K562 (cell line): ENCODE measurements around the gene SPDEF. TPM values are rescaled to one million over a fixed set of nuclear protein-coding genes. Genes with fewer than 3 reads are reported as not detected.
A peak's percentile ranks its signal among the peaks of the same experiment; 100 is the strongest.

Source experiments
- CEBPB ChIP-seq: fragments of 450-650 bp; IDR thresholded peaks from 2 replicates; pipeline ENCODE4 v1.6.1; 2016; ENCODE audit warnings: missing genetic modification characterization, missing compliant biosample characterization
- CEBPZ ChIP-seq: fragments of 150-350 bp; IDR thresholded peaks from 2 replicates; pipeline ENCODE4 v1.6.1; 2014; ENCODE audit warnings: low read depth, mild to moderate bottlenecking, low read length, borderline replicate concordance
- ETV1 ChIP-seq: fragments of 450-650 bp; conservative IDR thresholded peaks from 2 replicates; pipeline ENCODE4 v1.6.1; 2016; ENCODE audit warnings: missing genetic modification characterization, control low read depth, low read depth, missing compliant biosample characterization
- ETV6 ChIP-seq, 3 experiments: fragments of 150-350 bp in 1 of 3; sonication (generic) in 1 of 3; formaldehyde crosslinking in 1 of 3; IDR thresholded peaks; 2 replicates each; pipeline versions ENCODE4 v1.6.1 to v1.8.0; 2014 to 2022; ENCODE audit warnings: borderline replicate concordance in 2 of 3, low read depth in 2 of 3, antibody characterized with exemption in 1 of 3, low read length in 1 of 3, mild to moderate bottlenecking in 1 of 3, missing genetic modification reagents in 1 of 3
- FOXP4 ChIP-seq: sonication (generic); formaldehyde crosslinking; IDR thresholded peaks from 2 replicates; pipeline ENCODE4 v1.8.0; 2022; ENCODE audit warnings: mild to moderate bottlenecking, missing genetic modification reagents, borderline replicate concordance
- HMG20B ChIP-seq: fragments of 250-450 bp; sonication (Bioruptor Pico); IDR thresholded peaks from 2 replicates; pipeline ENCODE4 v1.5.0; 2021; ENCODE audit warnings: mild to moderate bottlenecking
- HNRNPLL ChIP-seq: fragments of 200-400 bp; formaldehyde crosslinking; IDR thresholded peaks from 2 replicates; pipeline ENCODE4 v1.6.1; 2017; ENCODE audit warnings: low read length, low read depth, mild to moderate bottlenecking; ENCODE audit not compliant: poor library complexity, severe bottlenecking
- HNRNPUL1 ChIP-seq: fragments of 200-400 bp; formaldehyde crosslinking; IDR thresholded peaks from 2 replicates; pipeline ENCODE4 v1.6.1; 2017; ENCODE audit warnings: low read length
- MIER1 ChIP-seq: fragments of 450-650 bp; IDR thresholded peaks from 2 replicates; pipeline ENCODE4 v1.6.1; 2016; ENCODE audit warnings: antibody characterized with exemption, mild to moderate bottlenecking, low read depth
- TEAD4 ChIP-seq, 2 experiments: sonication (generic) in 1 of 2; formaldehyde crosslinking in 1 of 2; IDR thresholded peaks; 2 replicates each; pipeline versions ENCODE4 v1.6.1 to v1.8.0; 2012 to 2022; ENCODE audit warnings: borderline replicate concordance in 1 of 2, inconsistent platforms in 1 of 2, low read length in 1 of 2, mild to moderate bottlenecking in 1 of 2, missing genetic modification reagents in 1 of 2
- ZHX1 ChIP-seq: fragments of 150-350 bp; conservative IDR thresholded peaks from 2 replicates; pipeline ENCODE4 v1.6.1; 2014; ENCODE audit warnings: low read length
- ZNF764 ChIP-seq: fragments of 250-450 bp; sonication (Bioruptor Pico); IDR thresholded peaks from 2 replicates; pipeline ENCODE4 v1.4.0; 2020; ENCODE audit warnings: low read depth, mild to moderate bottlenecking, moderate library complexity
- polyA plus RNA-seq, 8 experiments: library from polyadenylated mRNA; depleted of rRNA in 4 of 8; stranded (reverse) in 5 of 8; unstranded in 3 of 8; fragments of >200 nt; fragmentation: Nextera tagmentation in 2 of 8; fragmentation: Illumina TruSeq in 1 of 8; extraction: Ambion mirVana in 2 of 8; extraction: Trizol in 1 of 8; gene quantifications; 2 replicates each; pipeline versions ENCODE4 v1.2.1 to v1.2.3, GENCODE V29; 2011 to 2014; ENCODE audit warnings: inconsistent platforms in 1 of 8, missing spikeins in 1 of 8
- total RNA-seq, 7 experiments: library from RNA; depleted of rRNA in 6 of 7; stranded (reverse); fragments of >200 nt in 6 of 7; fragmentation: Illumina TruSeq in 2 of 7; extraction: Trizol in 2 of 7; gene quantifications; 2 replicates each; pipeline versions ENCODE4 v1.2.1 to v1.2.3, GENCODE V29; 2011 to 2021; ENCODE audit warnings: low replicate concordance in 1 of 7
- TF ChIP-seq, protein P1 (sequence below): fragments of 250-450 bp; sonication (Bioruptor Pico); IDR thresholded peaks from 2 replicates; pipeline ENCODE4 v1.9.0; 2021; ENCODE audit warnings: mild to moderate bottlenecking, inconsistent platforms

SPDEF gene
- total and polyA plus RNA-seq, 9 of the 15 experiments (the other 6 are each of a cell fraction or from before 2014, with no cell fraction given), result 0.04 to 0.12 (median 0.11) TPM; not detected in 5

DNA sequence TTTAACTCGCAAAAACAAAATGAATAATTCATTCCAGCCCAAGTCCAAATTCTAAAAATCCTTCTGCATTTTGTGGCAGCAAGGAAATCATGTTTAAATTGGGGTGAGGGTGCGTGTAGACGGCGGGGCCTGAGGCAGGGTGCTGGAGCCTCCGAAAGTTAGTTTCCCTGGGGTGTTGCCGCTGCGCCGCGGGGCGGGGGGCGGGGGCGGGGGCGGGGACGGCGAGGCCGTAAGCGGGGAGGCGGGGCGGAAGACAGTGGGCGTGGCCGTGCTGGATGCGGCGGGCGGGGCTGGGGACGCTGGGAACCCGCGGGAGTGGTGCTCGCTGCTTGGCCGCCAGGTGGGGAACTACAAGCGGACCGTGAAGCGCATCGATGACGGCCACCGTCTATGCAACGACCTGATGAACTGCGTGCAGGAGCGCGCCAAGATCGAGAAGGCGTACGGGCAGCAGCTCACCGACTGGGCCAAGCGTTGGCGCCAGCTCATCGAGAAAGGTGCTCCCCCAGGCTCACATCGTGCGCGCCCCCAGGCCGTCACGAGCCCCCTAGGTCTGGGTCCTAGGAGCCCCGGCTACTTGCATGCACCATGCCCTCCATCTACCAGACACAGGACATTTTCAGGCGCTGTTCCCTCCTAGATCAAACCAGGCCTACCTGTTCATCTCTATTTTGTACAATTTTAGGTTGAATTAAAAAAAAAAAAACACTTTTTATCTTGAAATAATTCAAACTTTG lies 29.0 kb downstream of the SPDEF start (continued):
- TF ChIP-seq, protein P1, sequence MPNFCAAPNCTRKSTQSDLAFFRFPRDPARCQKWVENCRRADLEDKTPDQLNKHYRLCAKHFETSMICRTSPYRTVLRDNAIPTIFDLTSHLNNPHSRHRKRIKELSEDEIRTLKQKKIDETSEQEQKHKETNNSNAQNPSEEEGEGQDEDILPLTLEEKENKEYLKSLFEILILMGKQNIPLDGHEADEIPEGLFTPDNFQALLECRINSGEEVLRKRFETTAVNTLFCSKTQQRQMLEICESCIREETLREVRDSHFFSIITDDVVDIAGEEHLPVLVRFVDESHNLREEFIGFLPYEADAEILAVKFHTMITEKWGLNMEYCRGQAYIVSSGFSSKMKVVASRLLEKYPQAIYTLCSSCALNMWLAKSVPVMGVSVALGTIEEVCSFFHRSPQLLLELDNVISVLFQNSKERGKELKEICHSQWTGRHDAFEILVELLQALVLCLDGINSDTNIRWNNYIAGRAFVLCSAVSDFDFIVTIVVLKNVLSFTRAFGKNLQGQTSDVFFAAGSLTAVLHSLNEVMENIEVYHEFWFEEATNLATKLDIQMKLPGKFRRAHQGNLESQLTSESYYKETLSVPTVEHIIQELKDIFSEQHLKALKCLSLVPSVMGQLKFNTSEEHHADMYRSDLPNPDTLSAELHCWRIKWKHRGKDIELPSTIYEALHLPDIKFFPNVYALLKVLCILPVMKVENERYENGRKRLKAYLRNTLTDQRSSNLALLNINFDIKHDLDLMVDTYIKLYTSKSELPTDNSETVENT (CRISPR knock-in tag), result no peak
- no peak for TF ChIP-seq ETV6 (IDR thresholded peaks at IDR 0.05; ENCODE audit: borderline replicate concordance in 1 of 2, low read depth in 2 of 2, low read length in 1 of 2)
- TF ChIP-seq ETV6 (CRISPR knock-in tag; IDR thresholded peaks at IDR 0.05; ENCODE audit: borderline replicate concordance), result no peak
- TF ChIP-seq ZNF764, result no peak
- no peak for TF ChIP-seq HNRNPUL1
- TF ChIP-seq FOXP4 (CRISPR knock-in tag), result no peak
- no peak for TF ChIP-seq MIER1
- TF ChIP-seq ETV1 (tag), result no peak
- peak; percentile 12 for TF ChIP-seq HNRNPLL
- TF ChIP-seq TEAD4 (IDR thresholded peaks at IDR 0.05; ENCODE audit: low read length), result peak; percentile 18
- no peak for TF ChIP-seq TEAD4 (CRISPR knock-in tag; IDR thresholded peaks at IDR 0.05; ENCODE audit: borderline replicate concordance)
- no peak for TF ChIP-seq CEBPB (tag)
- no peak for TF ChIP-seq ZHX1
- TF ChIP-seq HMG20B (CRISPR knock-in tag), result no peak
- TF ChIP-seq CEBPZ, result no peak
